MM.1S (cell line): ENCODE results near the gene RPS6KA2.

ENCODE experiments used
- DNase-seq: peaks from one replicate; pipeline ENCODE4 v3.0.0-alpha.2; 2015
- H2AFZ ChIP-seq: fragments of 300-600 bp; sonication (generic); 2 replicates; pipeline ENCODE4 v1.6.0; 2016; ENCODE audit warnings: antibody characterized with exemption, low read length
- H3F3A ChIP-seq: fragments of 300-600 bp; sonication (generic); 2 replicates; pipeline ENCODE4 v1.6.1; 2016; ENCODE audit warnings: mild to moderate bottlenecking, antibody characterized with exemption, low read length, moderate library complexity, mixed read lengths; ENCODE audit not compliant: insufficient read depth
- H3K27ac ChIP-seq: fragments of 300-600 bp; sonication (generic); 2 replicates; pipeline ENCODE4 v1.5.1; 2016; ENCODE audit warnings: mild to moderate bottlenecking, low read length
- H3K27me3 ChIP-seq: fragments of 300-600 bp; sonication (generic); replicated peaks from 2 replicates; pipeline ENCODE4 v1.6.0; 2016; ENCODE audit warnings: low read length; ENCODE audit not compliant: insufficient read depth
- H3K36me3 ChIP-seq: fragments of 300-600 bp; sonication (generic); replicated peaks from 2 replicates; pipeline ENCODE4 v1.6.1; 2016; ENCODE audit warnings: mild to moderate bottlenecking, low read length, mixed read lengths; ENCODE audit not compliant: insufficient read depth
- H3K4me1 ChIP-seq: fragments of 300-600 bp; sonication (generic); 2 replicates; pipeline ENCODE4 v1.6.1; 2016; ENCODE audit warnings: low read length, mixed read lengths
- H3K4me2 ChIP-seq: fragments of 300-600 bp; sonication (generic); 2 replicates; pipeline ENCODE4 v1.6.0; 2016; ENCODE audit warnings: low read depth, low read length
- H3K4me3 ChIP-seq: fragments of 300-600 bp; sonication (generic); 2 replicates; pipeline ENCODE4 v1.5.1; 2016; ENCODE audit warnings: low read length, mixed read lengths
- H3K79me2 ChIP-seq: fragments of 300-600 bp; sonication (generic); 2 replicates; pipeline ENCODE4 v1.6.1; 2016; ENCODE audit warnings: mixed run types, low read length, mixed read lengths
- H3K9ac ChIP-seq: fragments of 300-600 bp; sonication (generic); 2 replicates; pipeline ENCODE4 v1.6.1; 2016; ENCODE audit warnings: low read length, mixed read lengths
- H3K9me2 ChIP-seq: fragments of 300-600 bp; sonication (generic); replicated peaks from 2 replicates; pipeline ENCODE4 v1.6.1; 2016; ENCODE audit warnings: mild to moderate bottlenecking, low read length, mixed read lengths; ENCODE audit not compliant: insufficient read depth
- H3K9me3 ChIP-seq: fragments of 300-600 bp; sonication (generic); replicated peaks from 2 replicates; pipeline ENCODE4 v1.6.1; 2016; ENCODE audit warnings: mild to moderate bottlenecking, low read length, mixed read lengths; ENCODE audit not compliant: insufficient read depth
- H4K20me1 ChIP-seq: fragments of 300-600 bp; sonication (generic); 2 replicates; pipeline ENCODE4 v1.6.1; 2016; ENCODE audit warnings: mild to moderate bottlenecking, low read length, moderate library complexity, mixed read lengths; ENCODE audit not compliant: insufficient read depth
- CTCF ChIP-seq: fragments of 300-600 bp; sonication (generic); IDR thresholded peaks from 2 replicates; pipeline ENCODE4 v1.5.1; 2016; ENCODE audit warnings: antibody characterized with exemption, low read length, mixed read lengths
- EZH2 ChIP-seq: fragments of 300-600 bp; sonication (generic); optimal IDR thresholded peaks from 2 replicates; pipeline ENCODE3; 2017; ENCODE audit warnings: low read depth, mild to moderate bottlenecking, antibody characterized with exemption, low read length, mixed read lengths
- EZH2phosphoT487 ChIP-seq: fragments of 300-600 bp; sonication (generic); IDR thresholded peaks from 2 replicates; pipeline ENCODE4 v1.6.1; 2018; ENCODE audit warnings: antibody characterized with exemption, low read length

The RPS6KA2 gene

GRCh38 chr6:166379103-166379586 is 247.9 kb downstream of the RPS6KA2 start:
- H3K27me3 ChIP-seq: no peaks in the 10 kb centered on the region
- H4K20me1 ChIP-seq: no peaks in the 10 kb centered on the region

GRCh38 chr6:166377721-166378120 is 249.3 kb downstream of the RPS6KA2 start:
- Histone ChIP-seq H3K9me3 (no peaks in the 10 kb centered on the region), H2AFZ (no peak overlapping the region), H3K4me3 (no peak overlapping the region), H3K79me2 (peaks cover 48% of the 10 kb centered on the region), H4K20me1 (no peaks in the 10 kb centered on the region), H3K4me2 (no peak overlapping the region), H3K27ac (no peak overlapping the region), H3F3A (no peaks in the 10 kb centered on the region), H3K4me1 (no peaks in the 10 kb centered on the region), H3K9me2 (no peaks in the 10 kb centered on the region), H3K27me3 (no peaks in the 10 kb centered on the region), H3K9ac (no peak overlapping the region), H3K36me3 (no peaks in the 10 kb centered on the region)
- TF ChIP-seq EZH2 (no peak), CTCF (no peak), EZH2phosphoT487 (no peak)
- DNase-seq: no peak

More at GRCh38 chr6:166379103-166379586, 247.9 kb downstream of the RPS6KA2 start:
- no peak for DNase-seq
- Histone ChIP-seq H3K9me3 (no peaks in the 10 kb centered on the region), H3K9me2 (no peaks in the 10 kb centered on the region), H2AFZ (no peak overlapping the region), H3K4me1 (no peaks in the 10 kb centered on the region), H3K9ac (no peak overlapping the region), H3K79me2 (peaks cover 48% of the 10 kb centered on the region), H3K27ac (no peak overlapping the region), H3K36me3 (no peaks in the 10 kb centered on the region), H3F3A (peaks cover 5% of the 10 kb centered on the region; the same call in 1 of the 2 replicates), H3K4me3 (no peak overlapping the region), H3K4me2 (no peak overlapping the region)
- no peak for TF ChIP-seq CTCF
- no peak for TF ChIP-seq EZH2
- TF ChIP-seq EZH2phosphoT487: no peak

GRCh38 chr6:166375013-166375412 is 252.0 kb downstream of the RPS6KA2 start:
- H3K79me2 ChIP-seq: peaks cover 28% of the 10 kb centered on the region
- DNase-seq: no peak
- H3K4me1 ChIP-seq: no peaks in the 10 kb centered on the region
- H3K27me3 ChIP-seq: no peaks in the 10 kb centered on the region
- H3K4me2 ChIP-seq: no peak overlapping the region
- no peaks in the 10 kb centered on the region for H3K9me3 ChIP-seq
- no peaks in the 10 kb centered on the region for H4K20me1 ChIP-seq
- no peak overlapping the region for H3K4me3 ChIP-seq
- no peaks in the 10 kb centered on the region for H3K9me2 ChIP-seq
- no peak overlapping the region for H2AFZ ChIP-seq
- TF ChIP-seq EZH2: no peak
- no peak for TF ChIP-seq EZH2phosphoT487
- TF ChIP-seq CTCF: no peak
- H3K36me3 ChIP-seq: no peaks in the 10 kb centered on the region
- no peak overlapping the region for H3K27ac ChIP-seq
- no peak overlapping the region for H3K9ac ChIP-seq
- no peaks in the 10 kb centered on the region for H3F3A ChIP-seq
